ENCODE results near the gene PACS2.

- no peak for TF ChIP-seq CTCF (IDR thresholded peaks at IDR 0.05)
- TF ChIP-seq ZFX (IDR thresholded peaks at IDR 0.05; ENCODE audit: borderline replicate concordance) = no peak
Observed at GRCh38 chr14:105425823-105426247, 111.3 kb downstream of the PACS2 start.
